Fibroblast of lung (primary cell): ENCODE measurements around the gene MED10. TPM values are rescaled to one million over a fixed set of nuclear protein-coding genes. Genes with fewer than 3 reads are reported as not detected.

Experiments used
- DNase-seq, 2 donors: peaks; one replicate each; pipeline versions ENCODE4 v3.0.0 to v3.0.0-alpha.2; 2010; ENCODE audit warnings: low read depth in 2 of 2
- H2AFZ ChIP-seq: 2 replicates; pipeline ENCODE4 v1.5.1; 2012; ENCODE audit warnings: low read length, control low read depth, inconsistent platforms
- H3K27ac ChIP-seq: 2 replicates; pipeline ENCODE4 v1.5.1; 2011; ENCODE audit warnings: low read length, control low read depth; ENCODE audit not compliant: insufficient read depth
- H3K27me3 ChIP-seq: 2 replicates; pipeline ENCODE4 v1.5.1; 2011; ENCODE audit warnings: mild to moderate bottlenecking, low read length; ENCODE audit not compliant: control insufficient read depth, insufficient read depth
- H3K36me3 ChIP-seq: 2 replicates; pipeline ENCODE4 v1.5.1; 2011; ENCODE audit warnings: low read length; ENCODE audit not compliant: control insufficient read depth, insufficient read depth
- H3K4me1 ChIP-seq: 2 replicates; pipeline ENCODE4 v1.5.1; 2011; ENCODE audit warnings: low read length; ENCODE audit not compliant: control insufficient read depth, insufficient read depth; ENCODE audit errors: extremely low read depth
- H3K4me2 ChIP-seq: 2 replicates; pipeline ENCODE4 v1.5.1; 2011; ENCODE audit warnings: low read length, control low read depth; ENCODE audit not compliant: insufficient read depth; ENCODE audit errors: extremely low read depth
- H3K4me3 ChIP-seq, 4 experiments: fragments of 200-600 bp in 1 of 4; sonication (generic) in 1 of 4; replicated peaks in 1 of 4; 2 replicates each; pipeline ENCODE4 v1.5.1; 2011 to 2016; ENCODE audit warnings: low read length in 4 of 4, low read depth in 3 of 4, mild to moderate bottlenecking in 3 of 4, control low read depth in 2 of 4, inconsistent platforms in 1 of 4, mixed read lengths in 1 of 4; ENCODE audit not compliant: insufficient read depth in 1 of 4; ENCODE audit errors: control extremely low read depth in 1 of 4
- H3K79me2 ChIP-seq: 2 replicates; pipeline ENCODE4 v1.5.1; 2012; ENCODE audit warnings: mild to moderate bottlenecking, low read length, inconsistent platforms; ENCODE audit not compliant: control insufficient read depth, insufficient read depth
- H3K9ac ChIP-seq: 2 replicates; pipeline ENCODE4 v1.5.1; 2011; ENCODE audit warnings: mild to moderate bottlenecking, low read length, control low read depth; ENCODE audit not compliant: insufficient read depth
- H3K9me3 ChIP-seq: 2 replicates; pipeline ENCODE4 v1.5.1; 2012; ENCODE audit warnings: low read depth, low read length; ENCODE audit not compliant: control insufficient read depth, insufficient read depth
- H4K20me1 ChIP-seq: 2 replicates; pipeline ENCODE4 v1.5.1; 2011; ENCODE audit warnings: low read length; ENCODE audit not compliant: control insufficient read depth, insufficient read depth; ENCODE audit errors: extremely low read depth
- EZH2 ChIP-seq: IDR thresholded peaks from 2 replicates; pipeline ENCODE4 v1.5.1; 2012; ENCODE audit warnings: low read length, control low read depth, mild to moderate bottlenecking; ENCODE audit errors: missing control alignments
- polyA plus RNA-seq, 2 donors: library from polyadenylated mRNA; depleted of rRNA in 1 of 2; stranded (reverse) in 1 of 2; unstranded in 1 of 2; fragments of >200 nt; gene quantifications; 2 replicates each; pipeline ENCODE4 v1.2.1, GENCODE V29; 2011 to 2012; ENCODE audit warnings: missing spikeins in 1 of 2
- total RNA-seq: library from RNA; depleted of rRNA; stranded (reverse); fragments of >200 nt; gene quantifications from 2 replicates; pipeline ENCODE4 v1.2.1, GENCODE V29; 2014
- TF ChIP-seq, protein P1 (sequence below), 2 donors: IDR thresholded peaks in 1 of 2; conservative IDR thresholded peaks in 1 of 2; 1 replicate in 1 of 2; 2 replicates in 1 of 2; pipeline ENCODE4 v1.5.1; 2011 to 2012; ENCODE audit warnings: low read length in 2 of 2, control low read depth in 1 of 2, inconsistent platforms in 1 of 2, low read depth in 1 of 2, mild to moderate bottlenecking in 1 of 2

MED10 gene
- total and polyA plus RNA-seq, 2 donors (not counting 1 experiment from before 2014, with no cell fraction given), result 13.5 to 52.9 TPM

DNA sequence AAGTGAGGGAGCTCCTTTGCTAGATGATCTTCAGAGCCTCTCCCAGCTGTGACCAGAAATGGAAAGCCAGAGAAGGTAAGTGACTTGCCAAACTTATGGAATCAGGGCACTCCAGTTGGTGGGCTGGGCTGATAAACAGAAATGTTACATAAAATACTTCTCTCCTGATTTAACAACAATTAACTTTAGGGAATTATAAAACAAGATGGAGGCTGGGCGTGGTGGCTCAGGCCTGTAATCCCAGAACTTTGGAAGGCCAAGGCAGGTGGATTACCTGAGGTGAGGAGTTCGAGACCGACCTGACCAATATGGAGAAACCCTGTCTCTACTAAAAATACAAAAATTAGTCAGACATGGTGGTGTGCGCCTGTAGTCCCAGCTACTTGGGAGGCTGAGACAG is 899 bp upstream of the MED10 start:
- peak overlapping the region; percentile 95 for H2AFZ ChIP-seq
- H3K4me2 ChIP-seq, result peak overlapping the region; percentile 46
- H3K9me3 ChIP-seq, result no peaks in the 10 kb centered on the region
- no peak for DNase-seq
- H3K9ac ChIP-seq, result no peak overlapping the region
- H4K20me1 ChIP-seq, result no peaks in the 10 kb centered on the region
- no peak overlapping the region for H3K27ac ChIP-seq
- peaks cover 29% of the 10 kb centered on the region for H3K79me2 ChIP-seq
- TF ChIP-seq, protein P1, sequence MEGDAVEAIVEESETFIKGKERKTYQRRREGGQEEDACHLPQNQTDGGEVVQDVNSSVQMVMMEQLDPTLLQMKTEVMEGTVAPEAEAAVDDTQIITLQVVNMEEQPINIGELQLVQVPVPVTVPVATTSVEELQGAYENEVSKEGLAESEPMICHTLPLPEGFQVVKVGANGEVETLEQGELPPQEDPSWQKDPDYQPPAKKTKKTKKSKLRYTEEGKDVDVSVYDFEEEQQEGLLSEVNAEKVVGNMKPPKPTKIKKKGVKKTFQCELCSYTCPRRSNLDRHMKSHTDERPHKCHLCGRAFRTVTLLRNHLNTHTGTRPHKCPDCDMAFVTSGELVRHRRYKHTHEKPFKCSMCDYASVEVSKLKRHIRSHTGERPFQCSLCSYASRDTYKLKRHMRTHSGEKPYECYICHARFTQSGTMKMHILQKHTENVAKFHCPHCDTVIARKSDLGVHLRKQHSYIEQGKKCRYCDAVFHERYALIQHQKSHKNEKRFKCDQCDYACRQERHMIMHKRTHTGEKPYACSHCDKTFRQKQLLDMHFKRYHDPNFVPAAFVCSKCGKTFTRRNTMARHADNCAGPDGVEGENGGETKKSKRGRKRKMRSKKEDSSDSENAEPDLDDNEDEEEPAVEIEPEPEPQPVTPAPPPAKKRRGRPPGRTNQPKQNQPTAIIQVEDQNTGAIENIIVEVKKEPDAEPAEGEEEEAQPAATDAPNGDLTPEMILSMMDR (conservative IDR thresholded peaks at IDR 0.05 in 1 of 2, IDR thresholded peaks at IDR 0.05 in 1 of 2; ENCODE audit: low read depth in 1 of 2, low read length in 2 of 2), result no peak
- no peak for TF ChIP-seq EZH2
- no peaks in the 10 kb centered on the region for H3K4me1 ChIP-seq
- H3K36me3 ChIP-seq, result peaks cover 3% of the 10 kb centered on the region
- no peaks in the 10 kb centered on the region for H3K27me3 ChIP-seq
- peak overlapping the region in 2 of 4 experiments; percentile 63 to 96 for H3K4me3 ChIP-seq

DNA sequence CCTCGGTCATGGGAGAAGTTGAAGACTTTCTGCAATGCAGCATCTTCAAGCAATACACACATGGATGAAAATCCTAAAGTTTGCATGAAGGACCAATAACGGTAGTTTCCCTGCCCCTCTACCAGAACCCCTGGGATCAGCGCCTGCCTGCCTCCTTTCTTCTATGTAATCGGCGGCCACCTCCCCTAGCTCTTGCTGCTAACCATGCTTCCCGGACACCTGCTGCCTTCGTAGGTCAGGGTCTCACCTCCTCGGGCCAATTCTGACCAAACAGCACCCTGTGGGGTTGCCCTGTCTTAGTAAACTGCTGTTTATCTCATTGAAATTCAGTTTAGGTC is 388 bp upstream of the MED10 start:
- H3K27me3 ChIP-seq, result no peaks in the 10 kb centered on the region
- TF ChIP-seq EZH2, result no peak
- TF ChIP-seq, protein P1 (conservative IDR thresholded peaks at IDR 0.05 in 1 of 2, IDR thresholded peaks at IDR 0.05 in 1 of 2; ENCODE audit: low read depth in 1 of 2, low read length in 2 of 2), result no peak
- no peaks in the 10 kb centered on the region for H3K4me1 ChIP-seq
- peak overlapping the region; percentile 11 to 96 (median 52) for H3K4me3 ChIP-seq
- DNase-seq, result no peak
- peak overlapping the region; percentile 44 for H3K4me2 ChIP-seq
- H3K9ac ChIP-seq, result no peak overlapping the region
- H3K79me2 ChIP-seq, result peaks cover 29% of the 10 kb centered on the region
- H3K9me3 ChIP-seq, result no peaks in the 10 kb centered on the region
- no peak overlapping the region for H3K27ac ChIP-seq
- H4K20me1 ChIP-seq, result no peaks in the 10 kb centered on the region
- peak overlapping the region; percentile 95 for H2AFZ ChIP-seq
- H3K36me3 ChIP-seq, result peaks cover 6% of the 10 kb centered on the region

DNA sequence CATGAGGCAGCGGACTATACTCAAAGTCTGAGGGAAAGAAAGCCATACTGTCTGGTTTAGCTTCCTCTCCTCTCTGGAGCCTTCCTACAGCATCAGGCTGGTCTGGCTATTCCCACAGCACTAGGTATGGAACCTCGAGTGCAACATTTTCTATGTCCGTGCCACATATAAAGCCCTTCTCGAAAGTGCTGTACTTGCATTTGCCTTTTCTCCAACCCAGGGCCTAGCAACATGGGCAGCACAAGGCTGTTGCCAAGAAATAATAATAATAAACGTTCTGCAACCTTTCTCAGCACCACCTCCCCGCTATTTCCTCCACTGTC is 804 bp downstream of the MED10 start:
- peak overlapping the region; percentile 89 to 97 (median 96) for H3K4me3 ChIP-seq
- H3K27me3 ChIP-seq, result no peaks in the 10 kb centered on the region
- TF ChIP-seq, protein P1 (conservative IDR thresholded peaks at IDR 0.05 in 1 of 2, IDR thresholded peaks at IDR 0.05 in 1 of 2; ENCODE audit: low read depth in 1 of 2, low read length in 2 of 2), result no peak
- no peak for TF ChIP-seq EZH2
- H3K9me3 ChIP-seq, result no peaks in the 10 kb centered on the region
- H3K36me3 ChIP-seq, result peaks cover 14% of the 10 kb centered on the region
- H3K4me2 ChIP-seq, result peak overlapping the region; percentile 65
- no peaks in the 10 kb centered on the region for H4K20me1 ChIP-seq
- peak overlapping the region; percentile 93 for H3K27ac ChIP-seq
- H3K4me1 ChIP-seq, result no peaks in the 10 kb centered on the region
- no peak overlapping the region for H2AFZ ChIP-seq
- peak in 1 of 2 donors; percentile 2 for DNase-seq
- peak overlapping the region; percentile 95 for H3K9ac ChIP-seq
- peaks cover 29% of the 10 kb centered on the region for H3K79me2 ChIP-seq
